ENCODE data around the gene CEP41. TPM values are rescaled to one million over a fixed set of nuclear protein-coding genes. Genes with fewer than 3 reads are reported as not detected.

Gene CEP41
- total and polyA plus RNA-seq, 2 experiments from 2014 or later, result 17.4 to 25.0 TPM

DNA sequence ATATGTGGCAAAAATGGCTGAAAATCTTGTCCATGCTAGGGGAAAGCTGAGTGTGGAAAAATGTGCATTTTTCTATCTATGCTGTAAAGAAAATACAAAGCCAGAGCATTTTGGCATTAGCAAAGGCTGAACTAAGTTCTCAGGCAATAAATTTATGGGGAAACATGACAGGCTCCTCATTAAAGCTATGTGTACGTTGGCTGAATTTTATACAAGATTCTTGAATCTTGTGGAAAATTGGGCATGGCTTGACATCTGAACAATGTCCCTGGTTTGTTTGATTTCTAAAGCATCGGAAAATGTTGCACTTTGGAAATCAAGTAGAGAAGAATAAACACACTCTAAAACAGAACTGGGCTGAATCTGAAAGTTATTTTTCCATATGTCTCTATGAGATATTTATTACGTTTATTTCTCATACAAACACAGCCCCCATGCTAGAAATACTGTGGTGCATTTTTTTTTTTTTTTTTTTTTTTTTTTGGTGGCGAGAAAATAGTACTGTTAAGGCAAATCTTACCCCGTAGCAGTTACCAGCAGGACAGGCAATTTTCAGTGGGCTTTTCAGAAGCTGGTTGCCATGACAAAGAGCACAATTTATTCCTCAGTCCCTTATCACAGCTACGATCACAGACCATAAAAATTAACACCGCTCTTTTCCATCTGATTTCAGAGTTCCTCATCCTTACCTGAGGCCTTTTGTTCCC is 43.6 kb downstream of the CEP41 start:
- H3K27ac ChIP-seq (ENCODE audit: low read depth), result no peak overlapping the region
- no peak overlapping the region for H2AFZ ChIP-seq
- H3K4me1 ChIP-seq (ENCODE audit: insufficient read depth), result peaks cover 28% of the 10 kb centered on the region
- H3K4me3 ChIP-seq, result no peak overlapping the region
- H4K20me1 ChIP-seq (replicated peaks; ENCODE audit: insufficient read depth), result no peaks in the 10 kb centered on the region
- TF ChIP-seq EZH2 (IDR thresholded peaks at IDR 0.05; ENCODE audit: low read depth, unreplicated experiment) (no peak), ZNF114 (CRISPR knock-in tag; IDR thresholded peaks at IDR 0.05) (no peak), NANOG (IDR thresholded peaks at IDR 0.05; ENCODE audit: borderline replicate concordance) (no peak), EZH2phosphoT487 (IDR thresholded peaks at IDR 0.05; ENCODE audit: unreplicated experiment) (no peak), POLR2AphosphoS5 (IDR thresholded peaks at IDR 0.05; ENCODE audit: low read depth) (no peak), STAT1 (IDR thresholded peaks at IDR 0.05; ENCODE audit: unreplicated experiment) (no peak), JUNB (IDR thresholded peaks at IDR 0.05; ENCODE audit: unreplicated experiment) (no peak), CREB1 (CRISPR knock-in tag; IDR thresholded peaks at IDR 0.05; ENCODE audit: low read depth) (no peak), ZNF331 (CRISPR knock-in tag; IDR thresholded peaks at IDR 0.05; ENCODE audit: low read depth) (no peak)
- TF ChIP-seq, protein P1, sequence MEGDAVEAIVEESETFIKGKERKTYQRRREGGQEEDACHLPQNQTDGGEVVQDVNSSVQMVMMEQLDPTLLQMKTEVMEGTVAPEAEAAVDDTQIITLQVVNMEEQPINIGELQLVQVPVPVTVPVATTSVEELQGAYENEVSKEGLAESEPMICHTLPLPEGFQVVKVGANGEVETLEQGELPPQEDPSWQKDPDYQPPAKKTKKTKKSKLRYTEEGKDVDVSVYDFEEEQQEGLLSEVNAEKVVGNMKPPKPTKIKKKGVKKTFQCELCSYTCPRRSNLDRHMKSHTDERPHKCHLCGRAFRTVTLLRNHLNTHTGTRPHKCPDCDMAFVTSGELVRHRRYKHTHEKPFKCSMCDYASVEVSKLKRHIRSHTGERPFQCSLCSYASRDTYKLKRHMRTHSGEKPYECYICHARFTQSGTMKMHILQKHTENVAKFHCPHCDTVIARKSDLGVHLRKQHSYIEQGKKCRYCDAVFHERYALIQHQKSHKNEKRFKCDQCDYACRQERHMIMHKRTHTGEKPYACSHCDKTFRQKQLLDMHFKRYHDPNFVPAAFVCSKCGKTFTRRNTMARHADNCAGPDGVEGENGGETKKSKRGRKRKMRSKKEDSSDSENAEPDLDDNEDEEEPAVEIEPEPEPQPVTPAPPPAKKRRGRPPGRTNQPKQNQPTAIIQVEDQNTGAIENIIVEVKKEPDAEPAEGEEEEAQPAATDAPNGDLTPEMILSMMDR (conservative IDR thresholded peaks at IDR 0.05; ENCODE audit: low read depth in 2 of 2), result no peak
- TF ChIP-seq, protein P2, sequence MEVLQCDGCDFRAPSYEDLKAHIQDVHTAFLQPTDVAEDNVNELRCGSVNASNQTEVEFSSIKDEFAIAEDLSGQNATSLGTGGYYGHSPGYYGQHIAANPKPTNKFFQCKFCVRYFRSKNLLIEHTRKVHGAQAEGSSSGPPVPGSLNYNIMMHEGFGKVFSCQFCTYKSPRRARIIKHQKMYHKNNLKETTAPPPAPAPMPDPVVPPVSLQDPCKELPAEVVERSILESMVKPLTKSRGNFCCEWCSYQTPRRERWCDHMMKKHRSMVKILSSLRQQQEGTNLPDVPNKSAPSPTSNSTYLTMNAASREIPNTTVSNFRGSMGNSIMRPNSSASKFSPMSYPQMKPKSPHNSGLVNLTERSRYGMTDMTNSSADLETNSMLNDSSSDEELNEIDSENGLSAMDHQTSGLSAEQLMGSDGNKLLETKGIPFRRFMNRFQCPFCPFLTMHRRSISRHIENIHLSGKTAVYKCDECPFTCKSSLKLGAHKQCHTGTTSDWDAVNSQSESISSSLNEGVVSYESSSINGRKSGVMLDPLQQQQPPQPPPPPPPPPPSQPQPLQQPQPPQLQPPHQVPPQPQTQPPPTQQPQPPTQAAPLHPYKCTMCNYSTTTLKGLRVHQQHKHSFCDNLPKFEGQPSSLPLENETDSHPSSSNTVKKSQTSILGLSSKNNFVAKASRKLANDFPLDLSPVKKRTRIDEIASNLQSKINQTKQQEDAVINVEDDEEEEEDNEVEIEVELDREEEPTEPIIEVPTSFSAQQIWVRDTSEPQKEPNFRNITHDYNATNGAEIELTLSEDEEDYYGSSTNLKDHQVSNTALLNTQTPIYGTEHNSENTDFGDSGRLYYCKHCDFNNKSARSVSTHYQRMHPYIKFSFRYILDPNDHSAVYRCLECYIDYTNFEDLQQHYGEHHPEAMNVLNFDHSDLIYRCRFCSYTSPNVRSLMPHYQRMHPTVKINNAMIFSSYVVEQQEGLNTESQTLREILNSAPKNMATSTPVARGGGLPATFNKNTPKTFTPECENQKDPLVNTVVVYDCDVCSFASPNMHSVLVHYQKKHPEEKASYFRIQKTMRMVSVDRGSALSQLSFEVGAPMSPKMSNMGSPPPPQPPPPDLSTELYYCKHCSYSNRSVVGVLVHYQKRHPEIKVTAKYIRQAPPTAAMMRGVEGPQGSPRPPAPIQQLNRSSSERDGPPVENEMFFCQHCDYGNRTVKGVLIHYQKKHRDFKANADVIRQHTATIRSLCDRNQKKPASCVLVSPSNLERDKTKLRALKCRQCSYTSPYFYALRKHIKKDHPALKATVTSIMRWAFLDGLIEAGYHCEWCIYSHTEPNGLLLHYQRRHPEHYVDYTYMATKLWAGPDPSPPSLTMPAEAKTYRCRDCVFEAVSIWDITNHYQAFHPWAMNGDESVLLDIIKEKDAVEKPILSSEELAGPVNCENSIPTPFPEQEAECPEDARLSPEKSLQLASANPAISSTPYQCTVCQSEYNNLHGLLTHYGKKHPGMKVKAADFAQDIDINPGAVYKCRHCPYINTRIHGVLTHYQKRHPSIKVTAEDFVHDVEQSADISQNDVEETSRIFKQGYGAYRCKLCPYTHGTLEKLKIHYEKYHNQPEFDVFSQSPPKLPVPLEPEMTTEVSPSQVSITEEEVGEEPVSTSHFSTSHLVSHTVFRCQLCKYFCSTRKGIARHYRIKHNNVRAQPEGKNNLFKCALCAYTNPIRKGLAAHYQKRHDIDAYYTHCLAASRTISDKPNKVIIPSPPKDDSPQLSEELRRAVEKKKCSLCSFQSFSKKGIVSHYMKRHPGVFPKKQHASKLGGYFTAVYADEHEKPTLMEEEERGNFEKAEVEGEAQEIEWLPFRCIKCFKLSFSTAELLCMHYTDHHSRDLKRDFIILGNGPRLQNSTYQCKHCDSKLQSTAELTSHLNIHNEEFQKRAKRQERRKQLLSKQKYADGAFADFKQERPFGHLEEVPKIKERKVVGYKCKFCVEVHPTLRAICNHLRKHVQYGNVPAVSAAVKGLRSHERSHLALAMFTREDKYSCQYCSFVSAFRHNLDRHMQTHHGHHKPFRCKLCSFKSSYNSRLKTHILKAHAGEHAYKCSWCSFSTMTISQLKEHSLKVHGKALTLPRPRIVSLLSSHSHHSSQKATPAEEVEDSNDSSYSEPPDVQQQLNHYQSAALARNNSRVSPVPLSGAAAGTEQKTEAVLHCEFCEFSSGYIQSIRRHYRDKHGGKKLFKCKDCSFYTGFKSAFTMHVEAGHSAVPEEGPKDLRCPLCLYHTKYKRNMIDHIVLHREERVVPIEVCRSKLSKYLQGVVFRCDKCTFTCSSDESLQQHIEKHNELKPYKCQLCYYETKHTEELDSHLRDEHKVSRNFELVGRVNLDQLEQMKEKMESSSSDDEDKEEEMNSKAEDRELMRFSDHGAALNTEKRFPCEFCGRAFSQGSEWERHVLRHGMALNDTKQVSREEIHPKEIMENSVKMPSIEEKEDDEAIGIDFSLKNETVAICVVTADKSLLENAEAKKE (CRISPR knock-in tag; IDR thresholded peaks at IDR 0.05), result no peak
- TF ChIP-seq, protein P3, sequence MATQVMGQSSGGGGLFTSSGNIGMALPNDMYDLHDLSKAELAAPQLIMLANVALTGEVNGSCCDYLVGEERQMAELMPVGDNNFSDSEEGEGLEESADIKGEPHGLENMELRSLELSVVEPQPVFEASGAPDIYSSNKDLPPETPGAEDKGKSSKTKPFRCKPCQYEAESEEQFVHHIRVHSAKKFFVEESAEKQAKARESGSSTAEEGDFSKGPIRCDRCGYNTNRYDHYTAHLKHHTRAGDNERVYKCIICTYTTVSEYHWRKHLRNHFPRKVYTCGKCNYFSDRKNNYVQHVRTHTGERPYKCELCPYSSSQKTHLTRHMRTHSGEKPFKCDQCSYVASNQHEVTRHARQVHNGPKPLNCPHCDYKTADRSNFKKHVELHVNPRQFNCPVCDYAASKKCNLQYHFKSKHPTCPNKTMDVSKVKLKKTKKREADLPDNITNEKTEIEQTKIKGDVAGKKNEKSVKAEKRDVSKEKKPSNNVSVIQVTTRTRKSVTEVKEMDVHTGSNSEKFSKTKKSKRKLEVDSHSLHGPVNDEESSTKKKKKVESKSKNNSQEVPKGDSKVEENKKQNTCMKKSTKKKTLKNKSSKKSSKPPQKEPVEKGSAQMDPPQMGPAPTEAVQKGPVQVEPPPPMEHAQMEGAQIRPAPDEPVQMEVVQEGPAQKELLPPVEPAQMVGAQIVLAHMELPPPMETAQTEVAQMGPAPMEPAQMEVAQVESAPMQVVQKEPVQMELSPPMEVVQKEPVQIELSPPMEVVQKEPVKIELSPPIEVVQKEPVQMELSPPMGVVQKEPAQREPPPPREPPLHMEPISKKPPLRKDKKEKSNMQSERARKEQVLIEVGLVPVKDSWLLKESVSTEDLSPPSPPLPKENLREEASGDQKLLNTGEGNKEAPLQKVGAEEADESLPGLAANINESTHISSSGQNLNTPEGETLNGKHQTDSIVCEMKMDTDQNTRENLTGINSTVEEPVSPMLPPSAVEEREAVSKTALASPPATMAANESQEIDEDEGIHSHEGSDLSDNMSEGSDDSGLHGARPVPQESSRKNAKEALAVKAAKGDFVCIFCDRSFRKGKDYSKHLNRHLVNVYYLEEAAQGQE (IDR thresholded peaks at IDR 0.05; ENCODE audit: unreplicated experiment), result no peak
- TF ChIP-seq, protein P4, sequence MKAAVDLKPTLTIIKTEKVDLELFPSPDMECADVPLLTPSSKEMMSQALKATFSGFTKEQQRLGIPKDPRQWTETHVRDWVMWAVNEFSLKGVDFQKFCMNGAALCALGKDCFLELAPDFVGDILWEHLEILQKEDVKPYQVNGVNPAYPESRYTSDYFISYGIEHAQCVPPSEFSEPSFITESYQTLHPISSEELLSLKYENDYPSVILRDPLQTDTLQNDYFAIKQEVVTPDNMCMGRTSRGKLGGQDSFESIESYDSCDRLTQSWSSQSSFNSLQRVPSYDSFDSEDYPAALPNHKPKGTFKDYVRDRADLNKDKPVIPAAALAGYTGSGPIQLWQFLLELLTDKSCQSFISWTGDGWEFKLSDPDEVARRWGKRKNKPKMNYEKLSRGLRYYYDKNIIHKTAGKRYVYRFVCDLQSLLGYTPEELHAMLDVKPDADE (IDR thresholded peaks at IDR 0.05), result no peak
- no peaks in the 10 kb centered on the region for H3K79me2 ChIP-seq (replicated peaks; ENCODE audit: insufficient read depth)
- H3K27me3 ChIP-seq (ENCODE audit: insufficient read depth), result no peaks in the 10 kb centered on the region
- Mint-ChIP-seq H3K4me1 (peaks cover 33% of the 10 kb centered on the region), H3K27me3 (ENCODE audit: insufficient read depth, low read depth, poor library complexity) (peaks cover 4% of the 10 kb centered on the region), H3K9me3 (no peaks in the 10 kb centered on the region), H3K4me3 (no peak overlapping the region), H3K27ac (no peak overlapping the region; the same call in 1 of the 2 replicates), H3K36me3 (ENCODE audit: low read depth) (peaks cover 19% of the 10 kb centered on the region)
- H3K36me3 ChIP-seq (ENCODE audit: insufficient read depth), result no peaks in the 10 kb centered on the region
- H3K9me2 ChIP-seq (ENCODE audit: insufficient read depth), result 0 out of 2 replicates have a peak, but pooled peaks cover 4% of the 10 kb centered on the region
- no peak for DNase-seq (ENCODE audit: low spot score)
- ATAC-seq, result no peak
- H3K4me2 ChIP-seq, result no peak overlapping the region; the same call in 1 of the 2 replicates
- no peaks in the 10 kb centered on the region for H3F3A ChIP-seq (replicated peaks; ENCODE audit: low read depth)

All from GM23338 (cell line).